ENCODE results near the gene SPOP. TPM values are rescaled to one million over a fixed set of nuclear protein-coding genes. Genes with fewer than 3 reads are reported as not detected.
"Not testable (repeated sequence)": the region's sequence is repeated elsewhere in the genome, so short reads cannot be mapped to it uniquely, and the experiment has no call there.

The SPOP gene
- total and polyA plus RNA-seq, 8 donors, result 14.2 to 42.3 (median 30.8) TPM

- no peaks in the 10 kb centered on the region for H3K9me3 ChIP-seq
- H3K36me3 ChIP-seq, result no peaks in the 10 kb centered on the region
- intact Hi-C loops (cut with DNase I), result loop anchor here (5.0 to 10.0 kb wide), 4 partner anchors 121 to 276 kb away; partner anchors contain the start of gene TAC4 (in 1 of the 3)
- no peaks in the 10 kb centered on the region for H3K27me3 ChIP-seq
- peaks cover 0 to 6% (median 0%) of the 10 kb centered on the region in 3 donors for H3K4me1 ChIP-seq
- no peak for ATAC-seq
- DNase-seq, result no peak
- TF ChIP-seq CTCF (IDR thresholded peaks at IDR 0.05), result no peak
- 40 to 55% methylated on average over 6 of the region's 6 CpGs for WGBS, 2 donors
- H3K27ac ChIP-seq, result no peak overlapping the region
- H3K4me3 ChIP-seq, result no peak overlapping the region
- FAIRE-seq, result no peak
These were observed 106.6 kb downstream of the SPOP start for GRCh38 chr17:49571283-49571682.

- WGBS, 2 donors, result 45 to 48% methylated on average over 11 of the region's 11 CpGs
These were observed 107.2 kb downstream of the SPOP start for GRCh38 chr17:49570540-49571242.

GRCh38 chr17:49568695-49569047 is 109.2 kb downstream of the SPOP start:
- H3K27me3 ChIP-seq; H3K36me3 ChIP-seq; H3K4me1 ChIP-seq; ATAC-seq; H3K27ac ChIP-seq; FAIRE-seq; H3K4me3 ChIP-seq; H3K9me3 ChIP-seq; intact Hi-C loops (cut with DNase I): not testable (repeated sequence)
- peak in 1 of 6 donors; percentile 32 for DNase-seq
- 67 to 72% methylated on average over 7 of the region's 7 CpGs for WGBS, 2 donors

More at GRCh38 chr17:49570540-49571242, 107.2 kb downstream of the SPOP start:
- peaks cover 0 to 7% (median 0%) of the 10 kb centered on the region in 3 donors for H3K4me1 ChIP-seq
- DNase-seq (peak in 2 of 6 donors; percentile 45 to 77), FAIRE-seq (no peak), ATAC-seq (peak in 1 of 4 donors; percentile 0)
- intact Hi-C loops (cut with DNase I), result loop anchor here (5.0 to 10.0 kb wide), 4 partner anchors 122 to 277 kb away; partner anchors contain the start of gene TAC4 (in 1 of the 3)
- H3K4me3 ChIP-seq, result no peak overlapping the region
- H3K9me3 ChIP-seq, result no peaks in the 10 kb centered on the region
- H3K27me3 ChIP-seq, result no peaks in the 10 kb centered on the region
- no peak overlapping the region for H3K27ac ChIP-seq
- H3K36me3 ChIP-seq, result no peaks in the 10 kb centered on the region
- no peak for TF ChIP-seq CTCF (IDR thresholded peaks at IDR 0.05)

GRCh38 chr17:49567871-49568694 is 109.8 kb downstream of the SPOP start:
- ATAC-seq (peak; percentile 63 to 88 (median 82)), FAIRE-seq (no peak), DNase-seq (peak; percentile 81 to 96 (median 92))
- 11% methylated on average over 42 of the region's 42 CpGs for WGBS, 2 donors
- Histone ChIP-seq H3K4me1 (peaks cover 0 to 7% (median 0%) of the 10 kb centered on the region in 3 donors), H3K9me3 (no peaks in the 10 kb centered on the region), H3K27me3 (no peaks in the 10 kb centered on the region), H3K27ac (peak overlapping the region in 1 of 4 donors; percentile 37), H3K36me3 (no peaks in the 10 kb centered on the region), H3K4me3 (peak overlapping the region in 3 of 4 donors; percentile 11 to 41 (median 37))
- intact Hi-C loops (cut with DNase I), result no loop called here
- peak; percentile 85 to 91 (median 88) for TF ChIP-seq CTCF (IDR thresholded peaks at IDR 0.05)

GRCh38 chr17:49567104-49567521 is 110.8 kb downstream of the SPOP start:
- DNase-seq, result peak in 2 of 6 donors; percentile 42 to 53
- no peak for ATAC-seq

More at GRCh38 chr17:49567104-49567521, 110.8 kb downstream of the SPOP start:
- intact Hi-C loops (cut with DNase I), result no loop called here
- Histone ChIP-seq H3K4me1 (peaks cover 0 to 7% (median 0%) of the 10 kb centered on the region in 3 donors), H3K9me3 (no peaks in the 10 kb centered on the region), H3K27me3 (no peaks in the 10 kb centered on the region), H3K36me3 (no peaks in the 10 kb centered on the region), H3K27ac (no peak overlapping the region), H3K4me3 (no peak overlapping the region)
- WGBS, 2 donors, result 48 to 58% methylated on average over 9 of the region's 9 CpGs
- no peak for FAIRE-seq
- no peak for TF ChIP-seq CTCF (IDR thresholded peaks at IDR 0.05)
